ENCODE measurements around the gene CDC42EP1. TPM values are rescaled to one million over a fixed set of nuclear protein-coding genes. Genes with fewer than 3 reads are reported as not detected.

Gene CDC42EP1
- total RNA-seq, 1 experiment from 2014 or later: 22.3 TPM

- no peak for DNase-seq (ENCODE audit: low read depth in 1 of 2, low spot score in 2 of 2)
- Histone ChIP-seq H3K27me3 (replicated peaks) (no peaks in the 10 kb centered on the region), H3K4me1 (replicated peaks) (peaks cover 43% of the 10 kb centered on the region), H3K36me3 (peaks cover 40% of the 10 kb centered on the region), H3K4me3 (peak overlapping the region; percentile 99), H3K27ac (peak overlapping the region; percentile 99), H3K9me3 (replicated peaks) (0 out of 2 replicates have a peak, but pooled peaks cover 3% of the 10 kb centered on the region)
Measured at GRCh38 chr22:37559521-37559900, 769 bp upstream of the CDC42EP1 start.

- Histone ChIP-seq H3K4me1 (replicated peaks) (peaks cover 46% of the 10 kb centered on the region), H3K27ac (peak overlapping the region; percentile 99), H3K9me3 (replicated peaks) (0 out of 2 replicates have a peak, but pooled peaks cover 3% of the 10 kb centered on the region), H3K4me3 (peak overlapping the region; percentile 99), H3K36me3 (peaks cover 46% of the 10 kb centered on the region), H3K27me3 (replicated peaks) (no peaks in the 10 kb centered on the region)
- DNase-seq (ENCODE audit: low read depth in 1 of 2, low spot score in 2 of 2): peak; percentile 60 to 84
Measured at GRCh38 chr22:37560608-37561211, 430 bp downstream of the CDC42EP1 start.

GRCh38 chr22:37561212-37562048 is 1.1 kb downstream of the CDC42EP1 start:
- H3K4me3 ChIP-seq: peak overlapping the region; percentile 99
- peaks cover 53% of the 10 kb centered on the region for H3K36me3 ChIP-seq
- H3K4me1 ChIP-seq (replicated peaks): peaks cover 46% of the 10 kb centered on the region
- H3K9me3 ChIP-seq (replicated peaks): 0 out of 2 replicates have a peak, but pooled peaks cover 3% of the 10 kb centered on the region
- peak; percentile 83 to 89 for DNase-seq (ENCODE audit: low read depth in 1 of 2, low spot score in 2 of 2)
- H3K27ac ChIP-seq: peak overlapping the region; percentile 99
- H3K27me3 ChIP-seq (replicated peaks): no peaks in the 10 kb centered on the region

- H3K4me3 ChIP-seq: peak overlapping the region; percentile 99
- no peak for DNase-seq (ENCODE audit: low read depth in 1 of 2, low spot score in 2 of 2)
- peak overlapping the region; percentile 99 for H3K27ac ChIP-seq
- no peaks in the 10 kb centered on the region for H3K27me3 ChIP-seq (replicated peaks)
- peaks cover 46% of the 10 kb centered on the region for H3K4me1 ChIP-seq (replicated peaks)
- H3K36me3 ChIP-seq: peaks cover 61% of the 10 kb centered on the region
- H3K9me3 ChIP-seq (replicated peaks): 0 out of 2 replicates have a peak, but pooled peaks cover 3% of the 10 kb centered on the region
Measured at GRCh38 chr22:37562049-37562875, 2.0 kb downstream of the CDC42EP1 start.

GRCh38 chr22:37563153-37564081 is 3.1 kb downstream of the CDC42EP1 start:
- peaks cover 46% of the 10 kb centered on the region for H3K4me1 ChIP-seq (replicated peaks)
- H3K27me3 ChIP-seq (replicated peaks): no peaks in the 10 kb centered on the region
- H3K36me3 ChIP-seq: peaks cover 73% of the 10 kb centered on the region
- peak overlapping the region; percentile 46; the same call in 1 of the 2 replicates for H3K27ac ChIP-seq
- H3K4me3 ChIP-seq: no peak overlapping the region
- H3K9me3 ChIP-seq (replicated peaks): 0 out of 2 replicates have a peak, but pooled peaks cover 3% of the 10 kb centered on the region
- peak; percentile 84 to 90 for DNase-seq (ENCODE audit: low read depth in 1 of 2, low spot score in 2 of 2)

GRCh38 chr22:37564111-37564711 is 3.9 kb downstream of the CDC42EP1 start:
- H3K27me3 ChIP-seq (replicated peaks): no peaks in the 10 kb centered on the region
- peaks cover 46% of the 10 kb centered on the region for H3K4me1 ChIP-seq (replicated peaks)
- DNase-seq (ENCODE audit: low read depth in 1 of 2, low spot score in 2 of 2): no peak
- peak overlapping the region; percentile 46; the same call in 1 of the 2 replicates for H3K27ac ChIP-seq
- no peak overlapping the region for H3K4me3 ChIP-seq
- 0 out of 2 replicates have a peak, but pooled peaks cover 3% of the 10 kb centered on the region for H3K9me3 ChIP-seq (replicated peaks)
- H3K36me3 ChIP-seq: peaks cover 81% of the 10 kb centered on the region

- peaks cover 92% of the 10 kb centered on the region for H3K36me3 ChIP-seq
- H3K9me3 ChIP-seq (replicated peaks): no peaks in the 10 kb centered on the region
- H3K4me3 ChIP-seq: no peak overlapping the region
- H3K27me3 ChIP-seq (replicated peaks): no peaks in the 10 kb centered on the region
- no peak for DNase-seq (ENCODE audit: low read depth in 1 of 2, low spot score in 2 of 2)
- H3K27ac ChIP-seq: no peak overlapping the region
- H3K4me1 ChIP-seq (replicated peaks): peaks cover 38% of the 10 kb centered on the region
Measured at GRCh38 chr22:37565830-37566229, 5.5 kb downstream of the CDC42EP1 start.

GRCh38 chr22:37566329-37566837 is 6.1 kb downstream of the CDC42EP1 start:
- H3K27ac ChIP-seq: no peak overlapping the region
- H3K36me3 ChIP-seq: peaks cover 92% of the 10 kb centered on the region
- peaks cover 34% of the 10 kb centered on the region for H3K4me1 ChIP-seq (replicated peaks)
- H3K27me3 ChIP-seq (replicated peaks): no peaks in the 10 kb centered on the region
- H3K4me3 ChIP-seq: no peak overlapping the region
- no peak for DNase-seq (ENCODE audit: low read depth in 1 of 2, low spot score in 2 of 2)
- H3K9me3 ChIP-seq (replicated peaks): no peaks in the 10 kb centered on the region

- Histone ChIP-seq H3K27me3 (replicated peaks) (no peaks in the 10 kb centered on the region), H3K4me3 (no peak overlapping the region), H3K27ac (no peak overlapping the region), H3K4me1 (replicated peaks) (peaks cover 26% of the 10 kb centered on the region), H3K9me3 (replicated peaks) (no peaks in the 10 kb centered on the region), H3K36me3 (peaks cover 85% of the 10 kb centered on the region)
- DNase-seq (ENCODE audit: low read depth in 1 of 2, low spot score in 2 of 2): peak; percentile 50 to 73
Measured at GRCh38 chr22:37566903-37567798, 6.9 kb downstream of the CDC42EP1 start.

- Histone ChIP-seq H3K4me1 (replicated peaks) (peaks cover 18% of the 10 kb centered on the region), H3K36me3 (peaks cover 77% of the 10 kb centered on the region), H3K27ac (no peak overlapping the region), H3K9me3 (replicated peaks) (no peaks in the 10 kb centered on the region), H3K4me3 (no peak overlapping the region), H3K27me3 (replicated peaks) (no peaks in the 10 kb centered on the region)
- no peak for DNase-seq (ENCODE audit: low read depth in 1 of 2, low spot score in 2 of 2)
Measured at GRCh38 chr22:37568012-37568411, 7.7 kb downstream of the CDC42EP1 start.

GRCh38 chr22:37568448-37569008 is 8.2 kb downstream of the CDC42EP1 start:
- no peak overlapping the region for H3K4me3 ChIP-seq
- H3K36me3 ChIP-seq: peaks cover 73% of the 10 kb centered on the region
- H3K27me3 ChIP-seq (replicated peaks): no peaks in the 10 kb centered on the region; the same call in 1 of the 2 replicates
- no peak overlapping the region for H3K27ac ChIP-seq
- peaks cover 13% of the 10 kb centered on the region for H3K4me1 ChIP-seq (replicated peaks)
- H3K9me3 ChIP-seq (replicated peaks): no peaks in the 10 kb centered on the region
- DNase-seq (ENCODE audit: low read depth in 1 of 2, low spot score in 2 of 2): no peak
